ENCODE data around the gene CHST11.

CHST11 gene

GRCh38 chr12:104659058-104659457, 202.3 kb downstream of the CHST11 start:
- no peak for DNase-seq

GRCh38 chr12:104662203-104662602, 205.5 kb downstream of the CHST11 start:
- DNase-seq: no peak

- no peak for DNase-seq
Observed at GRCh38 chr12:104662908-104663307, 206.2 kb downstream of the CHST11 start.

- DNase-seq: no peak
Observed at GRCh38 chr12:104664351-104664750, 207.6 kb downstream of the CHST11 start.

GRCh38 chr12:104665296-104665695, 208.5 kb downstream of the CHST11 start:
- DNase-seq: peak; percentile 72

- no peak for DNase-seq
Observed at GRCh38 chr12:104667139-104667538, 210.4 kb downstream of the CHST11 start.

- no peak for DNase-seq
Observed at GRCh38 chr12:104668274-104668718, 211.5 kb downstream of the CHST11 start.

- DNase-seq: no peak
Observed at GRCh38 chr12:104669089-104669721, 212.5 kb downstream of the CHST11 start.

- DNase-seq: peak; percentile 46
Observed at GRCh38 chr12:104669851-104670337, 213.1 kb downstream of the CHST11 start.

GRCh38 chr12:104670439-104671408, 214.0 kb downstream of the CHST11 start:
- DNase-seq: no peak

- DNase-seq: peak; percentile 97
Observed at GRCh38 chr12:104671409-104672095, 214.8 kb downstream of the CHST11 start.

GRCh38 chr12:104672096-104672445, 215.3 kb downstream of the CHST11 start:
- no peak for DNase-seq

- DNase-seq: no peak
Observed at GRCh38 chr12:104672501-104673265, 215.9 kb downstream of the CHST11 start.

GRCh38 chr12:104673294-104673693, 216.5 kb downstream of the CHST11 start:
- DNase-seq: no peak

GRCh38 chr12:104673696-104674482, 217.1 kb downstream of the CHST11 start:
- DNase-seq: no peak

- DNase-seq: no peak
Observed at GRCh38 chr12:104676636-104677035, 219.9 kb downstream of the CHST11 start.

- no peak for DNase-seq
Observed at GRCh38 chr12:104677441-104678089, 220.8 kb downstream of the CHST11 start.

GRCh38 chr12:104680070-104680469, 223.3 kb downstream of the CHST11 start:
- peak; percentile 77 for DNase-seq

GRCh38 chr12:104680491-104680890, 223.7 kb downstream of the CHST11 start:
- peak; percentile 40 for DNase-seq

GRCh38 chr12:104681012-104681690, 224.4 kb downstream of the CHST11 start:
- DNase-seq: peak; percentile 41

All from activated CD4-positive, alpha-beta T cell treated with anti-CD3 and anti-CD28 coated beads, Interleukin-10, Interleukin-2, amounts not matched to agents 100 ng/mL and 50 ng/mL, durations not matched to agents 16 hours and 8 hours (primary cell).